IPS DF 6.9 (cell line): ENCODE data around the gene C18orf63.

Experiments
- DNase-seq: peaks from one replicate; pipeline ENCODE4 v3.0.0-alpha.2; 2013; ENCODE audit warnings: low read depth, low spot score
- H3K27ac ChIP-seq: one replicate; pipeline ENCODE4 v1.5.1; 2013; ENCODE audit warnings: low read length, control low read depth
- H3K27me3 ChIP-seq: 2 replicates; pipeline ENCODE4 v1.6.1; 2013; ENCODE audit warnings: mild to moderate bottlenecking, low read length; ENCODE audit not compliant: control insufficient read depth, insufficient read depth
- H3K36me3 ChIP-seq: 2 replicates; pipeline ENCODE4 v1.6.1; 2013; ENCODE audit warnings: low read length; ENCODE audit not compliant: control insufficient read depth, insufficient read depth
- H3K4me1 ChIP-seq: 2 replicates; pipeline ENCODE4 v1.6.1; 2013; ENCODE audit warnings: low read length; ENCODE audit not compliant: control insufficient read depth, insufficient read depth
- H3K4me3 ChIP-seq: 2 replicates; pipeline ENCODE4 v1.5.1; 2013; ENCODE audit warnings: mild to moderate bottlenecking, low read length
- H3K9me3 ChIP-seq: 2 replicates; pipeline ENCODE4 v1.6.1; 2013; ENCODE audit warnings: low read length, inconsistent platforms; ENCODE audit not compliant: control insufficient read depth, insufficient read depth
- WGBS: extraction: QIAGEN DNeasy Blood & Tissue Kit; methylation state at CpG from one replicate; pipeline ENCODE4 v1.1.7; 2013; ENCODE audit warnings: mixed read lengths, missing lambda C conversion rate; ENCODE audit not compliant: insufficient read length, insufficient coverage; 5-methylcytosine and 5-hydroxymethylcytosine counted together

Gene C18orf63

GRCh38 chr18:74315464-74316256 lies at the start of gene C18orf63:
TSS of gene C18orf63 (plus strand) at chr18:74315839. CDS start at chr18:74317866, 2,027 bp downstream.
- DNase-seq, result no peak
- WGBS, result no CpG with 5 or more reads among the region's 51 CpGs
- Histone ChIP-seq H3K4me1 (no peaks in the 10 kb centered on the region), H3K4me3 (no peak within 1 kb of the TSS; the same call in 1 of the 2 replicates), H3K9me3 (no peaks in the 10 kb centered on the region), H3K27me3 (no peaks in the 10 kb centered on the region), H3K27ac (no peak within 1 kb of the TSS), H3K36me3 (no peaks in the 10 kb centered on the region)

GRCh38 chr18:74266161-74266560 lies 49.5 kb upstream of the C18orf63 start:
- Histone ChIP-seq H3K36me3 (peaks cover 4% of the 10 kb centered on the region), H3K4me3 (no peak overlapping the region), H3K4me1 (peaks cover 2% of the 10 kb centered on the region), H3K27me3 (no peaks in the 10 kb centered on the region; the same call in 1 of the 2 replicates), H3K27ac (no peak overlapping the region), H3K9me3 (no peaks in the 10 kb centered on the region)
- no peak for DNase-seq
- no CpG with 5 or more reads among the region's 9 CpGs for WGBS

GRCh38 chr18:74268175-74268574 lies 47.5 kb upstream of the C18orf63 start:
- Histone ChIP-seq H3K9me3 (no peaks in the 10 kb centered on the region), H3K27me3 (no peaks in the 10 kb centered on the region; the same call in 1 of the 2 replicates), H3K4me3 (no peak overlapping the region), H3K36me3 (no peaks in the 10 kb centered on the region; the same call in 1 of the 2 replicates), H3K27ac (no peak overlapping the region), H3K4me1 (peaks cover 2% of the 10 kb centered on the region)
- WGBS, result no CpG with 5 or more reads among the region's 7 CpGs
- DNase-seq, result no peak

- peaks cover 2% of the 10 kb centered on the region for H3K4me1 ChIP-seq
Observed at GRCh38 chr18:74268933-74269620, 46.6 kb upstream of the C18orf63 start.

DNA sequence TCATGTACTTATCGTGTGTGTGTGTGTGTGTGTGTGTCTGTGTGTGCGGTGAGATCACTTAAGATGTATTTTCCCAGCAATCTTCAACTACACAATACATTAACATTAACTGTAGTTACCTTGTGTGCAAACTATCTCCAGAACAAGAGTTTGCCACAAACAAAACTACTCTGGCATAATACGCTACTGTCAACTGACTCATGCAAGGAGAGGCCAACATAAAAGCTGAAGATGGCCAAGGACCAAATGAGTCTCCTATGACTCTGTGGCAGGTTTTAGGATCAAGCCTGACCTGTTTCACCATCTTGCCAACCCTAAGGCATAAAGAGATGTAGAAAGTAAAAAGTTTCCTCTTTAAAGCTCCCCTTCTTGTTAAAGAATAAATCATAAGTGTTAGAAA lies 44.0 kb upstream of the C18orf63 start:
- Histone ChIP-seq H3K4me3 (no peak overlapping the region), H3K4me1 (peaks cover 2% of the 10 kb centered on the region), H3K27me3 (no peaks in the 10 kb centered on the region; the same call in 1 of the 2 replicates), H3K27ac (no peak overlapping the region), H3K9me3 (no peaks in the 10 kb centered on the region), H3K36me3 (no peaks in the 10 kb centered on the region; the same call in 1 of the 2 replicates)
- no peak for DNase-seq
- WGBS, result no CpG with 5 or more reads among the region's 3 CpGs

More at GRCh38 chr18:74268933-74269620, 46.6 kb upstream of the C18orf63 start:
- no peak for DNase-seq
- no peaks in the 10 kb centered on the region; the same call in 1 of the 2 replicates for H3K27me3 ChIP-seq
- WGBS, result no CpG with 5 or more reads among the region's 11 CpGs
- H3K36me3 ChIP-seq, result no peaks in the 10 kb centered on the region; the same call in 1 of the 2 replicates
- no peak overlapping the region for H3K4me3 ChIP-seq
- no peaks in the 10 kb centered on the region for H3K9me3 ChIP-seq
- H3K27ac ChIP-seq, result no peak overlapping the region

GRCh38 chr18:74273394-74273793 lies 42.2 kb upstream of the C18orf63 start:
- Histone ChIP-seq H3K9me3 (no peaks in the 10 kb centered on the region), H3K4me3 (no peak overlapping the region), H3K4me1 (peaks cover 2% of the 10 kb centered on the region), H3K27me3 (no peaks in the 10 kb centered on the region; the same call in 1 of the 2 replicates), H3K36me3 (no peaks in the 10 kb centered on the region; the same call in 1 of the 2 replicates), H3K27ac (no peak overlapping the region)
- no peak for DNase-seq
- WGBS, result no CpG with 5 or more reads among the region's 3 CpGs

DNA sequence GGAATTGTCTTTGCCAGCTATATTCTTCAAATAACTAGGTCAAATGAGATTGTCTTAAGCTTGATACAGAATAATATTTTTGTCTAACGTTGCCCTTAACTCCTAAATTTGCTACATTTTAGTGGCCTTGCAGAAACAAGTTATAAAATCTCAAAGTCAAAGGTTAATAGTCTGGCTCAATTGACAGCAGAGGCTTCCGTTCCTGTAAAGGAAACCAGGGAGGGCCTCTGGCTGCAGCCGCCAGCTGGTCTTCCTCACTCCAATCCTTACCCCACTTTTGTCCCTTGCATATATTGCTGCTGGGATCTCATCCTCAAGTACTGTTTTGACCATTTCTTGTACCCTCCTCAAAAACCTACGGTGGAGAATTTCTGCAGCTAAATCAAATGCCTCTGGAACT lies 40.9 kb upstream of the C18orf63 start:
- no peaks in the 10 kb centered on the region for H3K9me3 ChIP-seq
- no peaks in the 10 kb centered on the region for H3K27me3 ChIP-seq
- 0 out of 2 replicates have a peak, but pooled peaks cover 1% of the 10 kb centered on the region for H3K4me1 ChIP-seq
- H3K27ac ChIP-seq, result no peak overlapping the region
- H3K4me3 ChIP-seq, result no peak overlapping the region
- H3K36me3 ChIP-seq, result no peaks in the 10 kb centered on the region
- DNase-seq, result no peak
- no CpG with 5 or more reads among the region's 4 CpGs for WGBS

- Histone ChIP-seq H3K36me3 (no peaks in the 10 kb centered on the region), H3K27me3 (no peaks in the 10 kb centered on the region), H3K4me1 (peaks cover 1% of the 10 kb centered on the region; the same call in 1 of the 2 replicates), H3K27ac (no peak overlapping the region), H3K4me3 (no peak overlapping the region), H3K9me3 (no peaks in the 10 kb centered on the region)
- no peak for DNase-seq
- WGBS, result no CpG with 5 or more reads among the region's 11 CpGs
Observed at GRCh38 chr18:74275736-74276135, 39.9 kb upstream of the C18orf63 start.

DNA sequence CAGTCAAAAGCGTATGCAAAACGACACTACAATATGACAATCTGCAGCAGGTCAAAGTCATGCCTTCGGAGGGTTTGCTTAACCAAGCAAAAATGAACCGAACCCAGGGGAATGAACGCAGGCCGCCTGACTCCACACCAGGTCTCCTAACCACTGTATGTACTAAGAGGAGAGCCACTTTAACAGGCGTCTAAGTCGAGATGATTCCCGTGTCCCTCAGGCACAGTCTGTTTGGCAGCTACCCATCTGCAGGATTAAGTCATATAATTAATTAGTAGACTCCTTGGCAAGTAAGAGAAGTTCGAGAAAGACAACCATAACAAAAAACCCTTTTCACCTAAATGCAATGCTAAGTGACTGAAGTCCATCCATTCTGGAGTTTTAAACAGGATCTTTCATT lies 39.0 kb upstream of the C18orf63 start:
- no peaks in the 10 kb centered on the region for H3K36me3 ChIP-seq

GRCh38 chr18:74277296-74277695 lies 38.3 kb upstream of the C18orf63 start:
- Histone ChIP-seq H3K27ac (no peak overlapping the region), H3K36me3 (no peaks in the 10 kb centered on the region), H3K4me3 (no peak overlapping the region), H3K9me3 (no peaks in the 10 kb centered on the region), H3K4me1 (peaks cover 11% of the 10 kb centered on the region; the same call in 1 of the 2 replicates), H3K27me3 (no peaks in the 10 kb centered on the region)
- DNase-seq, result no peak
- WGBS, result no CpG with 5 or more reads among the region's 2 CpGs

More for the DNA sequence above, 39.0 kb upstream of the C18orf63 start:
- no CpG with 5 or more reads among the region's 10 CpGs for WGBS
- H3K4me3 ChIP-seq, result no peak overlapping the region
- no peak for DNase-seq
- no peaks in the 10 kb centered on the region for H3K9me3 ChIP-seq
- H3K27me3 ChIP-seq, result no peaks in the 10 kb centered on the region
- no peak overlapping the region for H3K27ac ChIP-seq
- peaks cover 5% of the 10 kb centered on the region; the same call in 1 of the 2 replicates for H3K4me1 ChIP-seq
